HEK293 (cell line): ENCODE results near the gene TAF6L.
A peak's percentile ranks its signal among the peaks of the same experiment; 100 is the strongest.

Experiments used
- CTCF ChIA-PET: fragments of 350-600 bp; formaldehyde crosslinking; extraction: SDS; loops from one replicate; lab custom pipeline; 2021; ENCODE audit warnings: antibody characterized with exemption; lab: Yijun Ruan, JAX
- POLR2A ChIA-PET: fragments of 300-600 bp; formaldehyde crosslinking; extraction: SDS; loops from one replicate; lab custom pipeline; 2020; ENCODE audit warnings: antibody characterized with exemption, inconsistent platforms; lab: Yijun Ruan, JAX
- H3K27ac ChIP-seq: fragments of 200-500 bp; sonication (Bioruptor generic); 2 replicates; pipeline ENCODE4 v1.5.1; 2014; ENCODE audit warnings: low read depth, low read length, control low read depth, inconsistent platforms; ENCODE audit errors: extremely low read depth
- H3K36me3 ChIP-seq, 2 experiments: fragments of 200-500 bp in 1 of 2; sonication (Bioruptor generic) in 1 of 2; 1 replicate in 1 of 2; 2 replicates in 1 of 2; pipeline ENCODE4 v1.5.1; 2014 to 2017; ENCODE audit warnings: inconsistent platforms in 2 of 2, low read length in 2 of 2; ENCODE audit not compliant: control insufficient read depth in 2 of 2, insufficient read depth in 1 of 2
- H3K4me1 ChIP-seq: fragments of 200-500 bp; sonication (Bioruptor generic); 2 replicates; pipeline ENCODE4 v1.5.1; 2014; ENCODE audit warnings: mild to moderate bottlenecking, low read length, inconsistent platforms; ENCODE audit not compliant: control insufficient read depth, insufficient read depth
- H3K4me3 ChIP-seq: 2 replicates; pipeline ENCODE4 v1.5.1; 2011; ENCODE audit warnings: low read depth, mild to moderate bottlenecking, control low read depth, low read length, moderate library complexity
- H3K9me3 ChIP-seq: fragments of 200-500 bp; sonication (Bioruptor generic); 2 replicates; pipeline ENCODE4 v1.5.1; 2014; ENCODE audit warnings: low read depth, low read length, inconsistent platforms; ENCODE audit not compliant: control insufficient read depth, insufficient read depth
- KLF9 ChIP-seq: fragments of 450-650 bp; formaldehyde crosslinking; IDR thresholded peaks from 2 replicates; pipeline ENCODE4 v1.5.1; 2016; ENCODE audit warnings: missing biosample characterization, missing genetic modification characterization, low read depth
- SALL2 ChIP-seq: fragments of 450-650 bp; formaldehyde crosslinking; IDR thresholded peaks from 2 replicates; pipeline ENCODE4 v1.5.0; 2017; ENCODE audit warnings: missing biosample characterization, mild to moderate bottlenecking, missing genetic modification characterization, borderline replicate concordance
- SETDB1 ChIP-seq: IDR thresholded peaks from one replicate; pipeline ENCODE4 v1.6.1; 2017; ENCODE audit warnings: mild to moderate bottlenecking, low read length, moderate library complexity, mixed read lengths; ENCODE audit not compliant: insufficient read length
- WT1 ChIP-seq: fragments of 450-650 bp; formaldehyde crosslinking; IDR thresholded peaks from 2 replicates; pipeline ENCODE4 v1.5.1; 2016; ENCODE audit warnings: missing biosample characterization, missing genetic modification characterization
- ZNF10 ChIP-seq: fragments of 450-650 bp; formaldehyde crosslinking; IDR thresholded peaks from 2 replicates; pipeline ENCODE4 v1.5.1; 2017; ENCODE audit warnings: missing biosample characterization, missing genetic modification characterization
- ZNF114 ChIP-seq: fragments of 450-650 bp; formaldehyde crosslinking; IDR thresholded peaks from 2 replicates; pipeline ENCODE4 v1.5.0; 2017; ENCODE audit warnings: missing biosample characterization, missing genetic modification characterization
- ZNF138 ChIP-seq: fragments of 450-650 bp; formaldehyde crosslinking; IDR thresholded peaks from 2 replicates; pipeline ENCODE4 v1.5.1; 2016; ENCODE audit warnings: missing biosample characterization, missing genetic modification characterization, borderline replicate concordance
- ZNF280D ChIP-seq: fragments of 450-650 bp; formaldehyde crosslinking; IDR thresholded peaks from 2 replicates; pipeline ENCODE4 v1.5.1; 2016; ENCODE audit warnings: missing biosample characterization, missing genetic modification characterization
- ZNF341 ChIP-seq: fragments of 450-650 bp; formaldehyde crosslinking; IDR thresholded peaks from 2 replicates; pipeline ENCODE4; 2016; ENCODE audit warnings: low read depth, missing biosample characterization, missing genetic modification characterization
- ZNF529 ChIP-seq: fragments of 450-650 bp; formaldehyde crosslinking; IDR thresholded peaks from 2 replicates; pipeline ENCODE4 v1.5.1; 2017; ENCODE audit warnings: missing genetic modification characterization, missing biosample characterization; ENCODE audit not compliant: insufficient replicate concordance
- ZNF530 ChIP-seq: fragments of 450-650 bp; formaldehyde crosslinking; IDR thresholded peaks from 2 replicates; pipeline ENCODE4 v1.5.1; 2016; ENCODE audit warnings: low read depth, missing biosample characterization, missing genetic modification characterization
- ZNF626 ChIP-seq: fragments of 450-650 bp; sonication (Bioruptor Pico); formaldehyde crosslinking; IDR thresholded peaks from 2 replicates; pipeline ENCODE4 v1.5.1; 2018; ENCODE audit warnings: missing biosample characterization, missing genetic modification characterization, inconsistent platforms
- ZSCAN23 ChIP-seq: fragments of 450-650 bp; formaldehyde crosslinking; IDR thresholded peaks from 2 replicates; pipeline ENCODE4 v1.5.1; 2016; ENCODE audit warnings: missing biosample characterization, missing genetic modification characterization
- TF ChIP-seq, protein P1 (sequence below): fragments of 450-650 bp; formaldehyde crosslinking; IDR thresholded peaks from 2 replicates; pipeline ENCODE4 v1.5.1; 2016; ENCODE audit warnings: missing biosample characterization, missing genetic modification characterization
- TF ChIP-seq, protein P2 (sequence below): fragments of 450-650 bp; formaldehyde crosslinking; IDR thresholded peaks from 2 replicates; pipeline ENCODE4 v1.5.1; 2016; ENCODE audit warnings: missing biosample characterization, missing genetic modification characterization, low read depth
- TF ChIP-seq, protein P3 (sequence below): fragments of 450-650 bp; formaldehyde crosslinking; IDR thresholded peaks from 2 replicates; pipeline ENCODE4 v1.5.1; 2016; ENCODE audit warnings: missing biosample characterization, missing genetic modification characterization
- TF ChIP-seq, protein P4 (sequence below): fragments of 450-650 bp; formaldehyde crosslinking; IDR thresholded peaks from 2 replicates; pipeline ENCODE4 v1.5.1; 2017; ENCODE audit warnings: missing biosample characterization, missing genetic modification characterization

The TAF6L gene

DNA sequence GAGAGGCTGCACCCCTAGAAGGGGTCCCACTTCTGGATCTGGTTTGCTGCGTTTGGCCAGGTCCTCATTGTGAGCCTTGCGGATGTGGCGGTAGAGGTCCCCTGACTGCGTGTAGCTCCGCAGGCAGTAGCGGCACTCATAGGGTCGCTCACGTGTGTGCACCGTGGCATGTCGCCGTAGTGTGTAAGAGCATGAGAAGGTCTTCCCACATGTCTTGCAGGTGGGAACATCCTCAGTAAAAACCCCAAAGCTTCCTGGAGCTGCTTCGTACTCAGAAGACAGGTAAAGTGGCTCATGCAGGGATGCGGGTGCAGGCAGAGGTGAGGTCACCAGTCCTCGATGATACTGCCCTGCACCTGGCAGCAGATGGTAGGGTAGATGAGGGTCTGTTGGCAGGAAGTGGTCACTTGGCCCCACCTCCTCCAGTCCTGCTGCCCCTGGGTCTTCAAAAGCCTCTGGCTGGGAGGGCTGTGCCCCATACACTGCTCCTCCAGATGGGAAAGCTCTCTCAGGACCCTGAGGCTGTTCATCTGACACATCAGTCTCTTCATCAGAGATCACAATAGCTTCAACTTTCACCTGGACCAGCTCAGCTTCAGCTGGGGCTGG lies 18.9 kb upstream of the TAF6L start:
- Histone ChIP-seq H3K4me3 (no peak overlapping the region), H3K4me1 (no peaks in the 10 kb centered on the region), H3K36me3 (peaks cover 0 to 18% of the 10 kb centered on the region in 2 experiments; a peak in 2 of 3 replicates), H3K27ac (no peak overlapping the region), H3K9me3 (no peaks in the 10 kb centered on the region)
- POLR2A ChIA-PET, result interaction anchor here (0.5 to 2.6 kb wide), 4 partner anchors 9 to 159 kb away, joined by 3 to 28 read pairs (median 6); partner anchors contain the start of gene POLR2G
- CTCF ChIA-PET, result interaction anchor here (0.8 to 2.1 kb wide), 4 partner anchors 17 to 132 kb away, joined by 3 to 11 read pairs (median 4); no protein-coding TSS in a partner anchor
- TF ChIP-seq ZNF626 (tag by site-specific recombination), result no peak
- TF ChIP-seq ZNF10 (tag by site-specific recombination), result no peak
- TF ChIP-seq ZNF530 (tag by site-specific recombination), result no peak

- no peaks in the 10 kb centered on the region for H3K9me3 ChIP-seq
- peak overlapping the region; percentile 21; the same call in 1 of the 2 replicates for H3K4me3 ChIP-seq
- H3K27ac ChIP-seq, result peak overlapping the region; percentile 32; the same call in 1 of the 2 replicates
- POLR2A ChIA-PET, result interaction anchor here (0.6 to 3.4 kb wide), 41 partner anchors 7 to 179 kb away, joined by 3 to 137 read pairs (median 6); partner anchors contain the start of genes B3GAT3, BSCL2, C11orf98 and CSKMT
- CTCF ChIA-PET, result interaction anchor here (0.9 to 2.7 kb wide), 6 partner anchors 16 to 110 kb away, joined by 3 to 11 read pairs (median 4); partner anchors contain the start of genes HNRNPUL2 and TMEM179B
- H3K36me3 ChIP-seq, result peaks cover 0 to 18% of the 10 kb centered on the region in 2 experiments; a peak in 2 of 3 replicates
- no peaks in the 10 kb centered on the region for H3K4me1 ChIP-seq
- TF ChIP-seq, protein P1, sequence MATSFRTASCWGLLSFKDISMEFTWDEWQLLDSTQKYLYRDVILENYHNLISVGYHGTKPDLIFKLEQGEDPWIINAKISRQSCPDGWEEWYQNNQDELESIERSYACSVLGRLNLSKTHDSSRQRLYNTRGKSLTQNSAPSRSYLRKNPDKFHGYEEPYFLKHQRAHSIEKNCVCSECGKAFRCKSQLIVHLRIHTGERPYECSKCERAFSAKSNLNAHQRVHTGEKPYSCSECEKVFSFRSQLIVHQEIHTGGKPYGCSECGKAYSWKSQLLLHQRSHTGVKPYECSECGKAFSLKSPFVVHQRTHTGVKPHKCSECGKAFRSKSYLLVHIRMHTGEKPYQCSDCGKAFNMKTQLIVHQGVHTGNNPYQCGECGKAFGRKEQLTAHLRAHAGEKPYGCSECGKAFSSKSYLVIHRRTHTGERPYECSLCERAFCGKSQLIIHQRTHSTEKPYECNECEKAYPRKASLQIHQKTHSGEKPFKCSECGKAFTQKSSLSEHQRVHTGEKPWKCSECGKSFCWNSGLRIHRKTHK (tag by site-specific recombination), result no peak
- TF ChIP-seq ZNF280D (tag by site-specific recombination), result no peak
- no peak for TF ChIP-seq KLF9 (tag by site-specific recombination)
- TF ChIP-seq ZNF529, result no peak
- TF ChIP-seq ZSCAN23, result no peak
- TF ChIP-seq, protein P2, sequence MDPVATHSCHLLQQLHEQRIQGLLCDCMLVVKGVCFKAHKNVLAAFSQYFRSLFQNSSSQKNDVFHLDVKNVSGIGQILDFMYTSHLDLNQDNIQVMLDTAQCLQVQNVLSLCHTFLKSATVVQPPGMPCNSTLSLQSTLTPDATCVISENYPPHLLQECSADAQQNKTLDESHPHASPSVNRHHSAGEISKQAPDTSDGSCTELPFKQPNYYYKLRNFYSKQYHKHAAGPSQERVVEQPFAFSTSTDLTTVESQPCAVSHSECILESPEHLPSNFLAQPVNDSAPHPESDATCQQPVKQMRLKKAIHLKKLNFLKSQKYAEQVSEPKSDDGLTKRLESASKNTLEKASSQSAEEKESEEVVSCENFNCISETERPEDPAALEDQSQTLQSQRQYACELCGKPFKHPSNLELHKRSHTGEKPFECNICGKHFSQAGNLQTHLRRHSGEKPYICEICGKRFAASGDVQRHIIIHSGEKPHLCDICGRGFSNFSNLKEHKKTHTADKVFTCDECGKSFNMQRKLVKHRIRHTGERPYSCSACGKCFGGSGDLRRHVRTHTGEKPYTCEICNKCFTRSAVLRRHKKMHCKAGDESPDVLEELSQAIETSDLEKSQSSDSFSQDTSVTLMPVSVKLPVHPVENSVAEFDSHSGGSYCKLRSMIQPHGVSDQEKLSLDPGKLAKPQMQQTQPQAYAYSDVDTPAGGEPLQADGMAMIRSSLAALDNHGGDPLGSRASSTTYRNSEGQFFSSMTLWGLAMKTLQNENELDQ (tag by site-specific recombination), result no peak
- no peak for TF ChIP-seq WT1
- TF ChIP-seq SETDB1, result no peak
- TF ChIP-seq SALL2 (tag by site-specific recombination), result no peak
- TF ChIP-seq ZNF138 (tag by site-specific recombination), result no peak
- TF ChIP-seq ZNF114, result no peak
- TF ChIP-seq ZNF341, result no peak
- TF ChIP-seq, protein P3, sequence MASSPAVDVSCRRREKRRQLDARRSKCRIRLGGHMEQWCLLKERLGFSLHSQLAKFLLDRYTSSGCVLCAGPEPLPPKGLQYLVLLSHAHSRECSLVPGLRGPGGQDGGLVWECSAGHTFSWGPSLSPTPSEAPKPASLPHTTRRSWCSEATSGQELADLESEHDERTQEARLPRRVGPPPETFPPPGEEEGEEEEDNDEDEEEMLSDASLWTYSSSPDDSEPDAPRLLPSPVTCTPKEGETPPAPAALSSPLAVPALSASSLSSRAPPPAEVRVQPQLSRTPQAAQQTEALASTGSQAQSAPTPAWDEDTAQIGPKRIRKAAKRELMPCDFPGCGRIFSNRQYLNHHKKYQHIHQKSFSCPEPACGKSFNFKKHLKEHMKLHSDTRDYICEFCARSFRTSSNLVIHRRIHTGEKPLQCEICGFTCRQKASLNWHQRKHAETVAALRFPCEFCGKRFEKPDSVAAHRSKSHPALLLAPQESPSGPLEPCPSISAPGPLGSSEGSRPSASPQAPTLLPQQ (tag by site-specific recombination), result no peak
- TF ChIP-seq, protein P4, sequence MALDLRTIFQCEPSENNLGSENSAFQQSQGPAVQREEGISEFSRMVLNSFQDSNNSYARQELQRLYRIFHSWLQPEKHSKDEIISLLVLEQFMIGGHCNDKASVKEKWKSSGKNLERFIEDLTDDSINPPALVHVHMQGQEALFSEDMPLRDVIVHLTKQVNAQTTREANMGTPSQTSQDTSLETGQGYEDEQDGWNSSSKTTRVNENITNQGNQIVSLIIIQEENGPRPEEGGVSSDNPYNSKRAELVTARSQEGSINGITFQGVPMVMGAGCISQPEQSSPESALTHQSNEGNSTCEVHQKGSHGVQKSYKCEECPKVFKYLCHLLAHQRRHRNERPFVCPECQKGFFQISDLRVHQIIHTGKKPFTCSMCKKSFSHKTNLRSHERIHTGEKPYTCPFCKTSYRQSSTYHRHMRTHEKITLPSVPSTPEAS (tag by site-specific recombination), result no peak
Observed at GRCh38 chr11:62752994-62753735, 18.0 kb upstream of the TAF6L start.
